ENCODE results near the gene OPRL1.
A peak's percentile ranks its signal among the peaks of the same experiment; 100 is the strongest.

OPRL1 gene

GRCh38 chr20:64057628-64058498 is 22.0 kb upstream of the OPRL1 start (continued):
- TF ChIP-seq, protein P1, sequence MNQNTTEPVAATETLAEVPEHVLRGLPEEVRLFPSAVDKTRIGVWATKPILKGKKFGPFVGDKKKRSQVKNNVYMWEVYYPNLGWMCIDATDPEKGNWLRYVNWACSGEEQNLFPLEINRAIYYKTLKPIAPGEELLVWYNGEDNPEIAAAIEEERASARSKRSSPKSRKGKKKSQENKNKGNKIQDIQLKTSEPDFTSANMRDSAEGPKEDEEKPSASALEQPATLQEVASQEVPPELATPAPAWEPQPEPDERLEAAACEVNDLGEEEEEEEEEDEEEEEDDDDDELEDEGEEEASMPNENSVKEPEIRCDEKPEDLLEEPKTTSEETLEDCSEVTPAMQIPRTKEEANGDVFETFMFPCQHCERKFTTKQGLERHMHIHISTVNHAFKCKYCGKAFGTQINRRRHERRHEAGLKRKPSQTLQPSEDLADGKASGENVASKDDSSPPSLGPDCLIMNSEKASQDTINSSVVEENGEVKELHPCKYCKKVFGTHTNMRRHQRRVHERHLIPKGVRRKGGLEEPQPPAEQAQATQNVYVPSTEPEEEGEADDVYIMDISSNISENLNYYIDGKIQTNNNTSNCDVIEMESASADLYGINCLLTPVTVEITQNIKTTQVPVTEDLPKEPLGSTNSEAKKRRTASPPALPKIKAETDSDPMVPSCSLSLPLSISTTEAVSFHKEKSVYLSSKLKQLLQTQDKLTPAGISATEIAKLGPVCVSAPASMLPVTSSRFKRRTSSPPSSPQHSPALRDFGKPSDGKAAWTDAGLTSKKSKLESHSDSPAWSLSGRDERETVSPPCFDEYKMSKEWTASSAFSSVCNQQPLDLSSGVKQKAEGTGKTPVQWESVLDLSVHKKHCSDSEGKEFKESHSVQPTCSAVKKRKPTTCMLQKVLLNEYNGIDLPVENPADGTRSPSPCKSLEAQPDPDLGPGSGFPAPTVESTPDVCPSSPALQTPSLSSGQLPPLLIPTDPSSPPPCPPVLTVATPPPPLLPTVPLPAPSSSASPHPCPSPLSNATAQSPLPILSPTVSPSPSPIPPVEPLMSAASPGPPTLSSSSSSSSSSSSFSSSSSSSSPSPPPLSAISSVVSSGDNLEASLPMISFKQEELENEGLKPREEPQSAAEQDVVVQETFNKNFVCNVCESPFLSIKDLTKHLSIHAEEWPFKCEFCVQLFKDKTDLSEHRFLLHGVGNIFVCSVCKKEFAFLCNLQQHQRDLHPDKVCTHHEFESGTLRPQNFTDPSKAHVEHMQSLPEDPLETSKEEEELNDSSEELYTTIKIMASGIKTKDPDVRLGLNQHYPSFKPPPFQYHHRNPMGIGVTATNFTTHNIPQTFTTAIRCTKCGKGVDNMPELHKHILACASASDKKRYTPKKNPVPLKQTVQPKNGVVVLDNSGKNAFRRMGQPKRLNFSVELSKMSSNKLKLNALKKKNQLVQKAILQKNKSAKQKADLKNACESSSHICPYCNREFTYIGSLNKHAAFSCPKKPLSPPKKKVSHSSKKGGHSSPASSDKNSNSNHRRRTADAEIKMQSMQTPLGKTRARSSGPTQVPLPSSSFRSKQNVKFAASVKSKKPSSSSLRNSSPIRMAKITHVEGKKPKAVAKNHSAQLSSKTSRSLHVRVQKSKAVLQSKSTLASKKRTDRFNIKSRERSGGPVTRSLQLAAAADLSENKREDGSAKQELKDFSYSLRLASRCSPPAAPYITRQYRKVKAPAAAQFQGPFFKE (tag by site-specific recombination; IDR thresholded peaks at IDR 0.05; ENCODE audit: borderline replicate concordance) = no peak
- TF ChIP-seq SCRT2 (tag by site-specific recombination; IDR thresholded peaks at IDR 0.05) = no peak
- no peak for TF ChIP-seq ZNF677 (tag by site-specific recombination; IDR thresholded peaks at IDR 0.05)
- no peak for TF ChIP-seq ZNF2 (tag by site-specific recombination; IDR thresholded peaks at IDR 0.05)
- no peak for TF ChIP-seq ZNF626 (tag by site-specific recombination; IDR thresholded peaks at IDR 0.05)
- TF ChIP-seq, protein P2, sequence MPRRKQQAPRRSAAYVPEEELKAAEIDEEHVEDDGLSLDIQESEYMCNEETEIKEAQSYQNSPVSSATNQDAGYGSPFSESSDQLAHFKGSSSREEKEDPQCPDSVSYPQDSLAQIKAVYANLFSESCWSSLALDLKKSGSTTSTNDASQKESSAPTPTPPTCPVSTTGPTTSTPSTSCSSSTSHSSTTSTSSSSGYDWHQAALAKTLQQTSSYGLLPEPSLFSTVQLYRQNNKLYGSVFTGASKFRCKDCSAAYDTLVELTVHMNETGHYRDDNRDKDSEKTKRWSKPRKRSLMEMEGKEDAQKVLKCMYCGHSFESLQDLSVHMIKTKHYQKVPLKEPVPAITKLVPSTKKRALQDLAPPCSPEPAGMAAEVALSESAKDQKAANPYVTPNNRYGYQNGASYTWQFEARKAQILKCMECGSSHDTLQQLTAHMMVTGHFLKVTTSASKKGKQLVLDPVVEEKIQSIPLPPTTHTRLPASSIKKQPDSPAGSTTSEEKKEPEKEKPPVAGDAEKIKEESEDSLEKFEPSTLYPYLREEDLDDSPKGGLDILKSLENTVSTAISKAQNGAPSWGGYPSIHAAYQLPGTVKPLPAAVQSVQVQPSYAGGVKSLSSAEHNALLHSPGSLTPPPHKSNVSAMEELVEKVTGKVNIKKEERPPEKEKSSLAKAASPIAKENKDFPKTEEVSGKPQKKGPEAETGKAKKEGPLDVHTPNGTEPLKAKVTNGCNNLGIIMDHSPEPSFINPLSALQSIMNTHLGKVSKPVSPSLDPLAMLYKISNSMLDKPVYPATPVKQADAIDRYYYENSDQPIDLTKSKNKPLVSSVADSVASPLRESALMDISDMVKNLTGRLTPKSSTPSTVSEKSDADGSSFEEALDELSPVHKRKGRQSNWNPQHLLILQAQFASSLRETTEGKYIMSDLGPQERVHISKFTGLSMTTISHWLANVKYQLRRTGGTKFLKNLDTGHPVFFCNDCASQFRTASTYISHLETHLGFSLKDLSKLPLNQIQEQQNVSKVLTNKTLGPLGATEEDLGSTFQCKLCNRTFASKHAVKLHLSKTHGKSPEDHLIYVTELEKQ (tag by site-specific recombination; IDR thresholded peaks at IDR 0.05; ENCODE audit: borderline replicate concordance) = no peak
- TF ChIP-seq, protein P3, sequence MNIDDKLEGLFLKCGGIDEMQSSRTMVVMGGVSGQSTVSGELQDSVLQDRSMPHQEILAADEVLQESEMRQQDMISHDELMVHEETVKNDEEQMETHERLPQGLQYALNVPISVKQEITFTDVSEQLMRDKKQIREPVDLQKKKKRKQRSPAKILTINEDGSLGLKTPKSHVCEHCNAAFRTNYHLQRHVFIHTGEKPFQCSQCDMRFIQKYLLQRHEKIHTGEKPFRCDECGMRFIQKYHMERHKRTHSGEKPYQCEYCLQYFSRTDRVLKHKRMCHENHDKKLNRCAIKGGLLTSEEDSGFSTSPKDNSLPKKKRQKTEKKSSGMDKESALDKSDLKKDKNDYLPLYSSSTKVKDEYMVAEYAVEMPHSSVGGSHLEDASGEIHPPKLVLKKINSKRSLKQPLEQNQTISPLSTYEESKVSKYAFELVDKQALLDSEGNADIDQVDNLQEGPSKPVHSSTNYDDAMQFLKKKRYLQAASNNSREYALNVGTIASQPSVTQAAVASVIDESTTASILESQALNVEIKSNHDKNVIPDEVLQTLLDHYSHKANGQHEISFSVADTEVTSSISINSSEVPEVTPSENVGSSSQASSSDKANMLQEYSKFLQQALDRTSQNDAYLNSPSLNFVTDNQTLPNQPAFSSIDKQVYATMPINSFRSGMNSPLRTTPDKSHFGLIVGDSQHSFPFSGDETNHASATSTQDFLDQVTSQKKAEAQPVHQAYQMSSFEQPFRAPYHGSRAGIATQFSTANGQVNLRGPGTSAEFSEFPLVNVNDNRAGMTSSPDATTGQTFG (tag by site-specific recombination; IDR thresholded peaks at IDR 0.05; ENCODE audit: borderline replicate concordance) = no peak
- peak; percentile 70 for TF ChIP-seq PRDM10 (tag by site-specific recombination; IDR thresholded peaks at IDR 0.05)
- no peak for TF ChIP-seq WT1 (tag by site-specific recombination; IDR thresholded peaks at IDR 0.05)
- peak; percentile 71 for TF ChIP-seq ZBTB10 (tag by site-specific recombination; IDR thresholded peaks at IDR 0.05)
- no peak for TF ChIP-seq ZNF112 (tag by site-specific recombination; IDR thresholded peaks at IDR 0.05)
- no peak for TF ChIP-seq YY1 (tag by site-specific recombination; IDR thresholded peaks at IDR 0.05)
- no peak for TF ChIP-seq ELK4 (IDR thresholded peaks at IDR 0.05; ENCODE audit: borderline replicate concordance, low read depth, low read length)
- TF ChIP-seq GLI4 (tag by site-specific recombination; IDR thresholded peaks at IDR 0.05) = no peak
- no peak for TF ChIP-seq RBAK (tag by site-specific recombination; IDR thresholded peaks at IDR 0.05)
- TF ChIP-seq ZNF549 (tag by site-specific recombination; IDR thresholded peaks at IDR 0.05) = no peak

Measured in HEK293 (cell line).